Measurements from ENCODE around the gene FBXW4.
A peak's percentile ranks its signal among the peaks of the same experiment; 100 is the strongest.
"Not testable (repeated sequence)": the region's sequence is repeated elsewhere in the genome, so short reads cannot be mapped to it uniquely, and the experiment has no call there.

The FBXW4 gene

GRCh38 chr10:101616415-101617101, 78.4 kb downstream of the FBXW4 start:
- DNase-seq, result no peak

GRCh38 chr10:101615525-101616116, 79.3 kb downstream of the FBXW4 start:
- DNase-seq, result no peak

GRCh38 chr10:101614663-101615524, 80.1 kb downstream of the FBXW4 start:
- peak; percentile 63 for DNase-seq

- no peak for DNase-seq
Measured at GRCh38 chr10:101613646-101614045, 81.3 kb downstream of the FBXW4 start.

- DNase-seq, result peak; percentile 24
Measured at GRCh38 chr10:101612872-101613271, 82.1 kb downstream of the FBXW4 start.

GRCh38 chr10:101612086-101612485, 82.9 kb downstream of the FBXW4 start:
- no peak for DNase-seq

- no peak for DNase-seq
Measured at GRCh38 chr10:101611096-101611905, 83.7 kb downstream of the FBXW4 start.

- DNase-seq, result no peak
Measured at GRCh38 chr10:101609481-101609880, 85.5 kb downstream of the FBXW4 start.

GRCh38 chr10:101607124-101607523, 87.8 kb downstream of the FBXW4 start:
- DNase-seq, result no peak

GRCh38 chr10:101602761-101603398, 92.1 kb downstream of the FBXW4 start:
- DNase-seq, result peak; percentile 92

- no peak for DNase-seq
Measured at GRCh38 chr10:101601541-101601940, 93.4 kb downstream of the FBXW4 start.

GRCh38 chr10:101597091-101597900, 97.7 kb downstream of the FBXW4 start:
- no peak for DNase-seq

- DNase-seq, result no peak
Measured at GRCh38 chr10:101595591-101596433, 99.2 kb downstream of the FBXW4 start.

GRCh38 chr10:101593331-101593730, 101.6 kb downstream of the FBXW4 start:
- DNase-seq, result not testable (repeated sequence)

GRCh38 chr10:101588879-101589278, 106.1 kb downstream of the FBXW4 start:
- no peak for DNase-seq

- peak; percentile 99 for DNase-seq
Measured at GRCh38 chr10:101587725-101588653, 107.0 kb downstream of the FBXW4 start, which contains the start of the genes DPCD and POLL. Gene DPCD, plus strand, starts transcription at chr10:101588321. Its CDS starts 16 bp downstream, at chr10:101588337. Gene POLL, minus strand, starts transcription at chr10:101588257. Its CDS starts 897 bp downstream, at chr10:101587360.

GRCh38 chr10:101585841-101586240, 109.1 kb downstream of the FBXW4 start:
- no peak for DNase-seq

GRCh38 chr10:101580486-101581399, 114.2 kb downstream of the FBXW4 start:
- no peak for DNase-seq
